Forelimb muscle (tissue), 1 donor: ENCODE data around the gene DDOST. TPM values are rescaled to one million over a fixed set of nuclear protein-coding genes. Genes with fewer than 3 reads are reported as not detected.

ENCODE experiments used
- DNase-seq: peaks from one replicate; pipeline ENCODE4 v3.0.0-alpha.2; 2013; ENCODE audit warnings: low read depth
- polyA plus RNA-seq: library from polyadenylated mRNA; unstranded; fragments of 120-200 nt; gene quantifications from one replicate; pipeline ENCODE4 v1.2.1, GENCODE V29; 2013; ENCODE audit not compliant: insufficient read length

DDOST gene
- 122 TPM for polyA plus RNA-seq

- peak; percentile 94 for DNase-seq
Measured at GRCh38 chr1:20661207-20662109, at the start of gene DDOST. Gene DDOST, minus strand, starts transcription at chr1:20661369. Its CDS starts 19 bp downstream, at chr1:20661350.

GRCh38 chr1:20710469-20711284, 49.5 kb upstream of the DDOST start:
- no peak for DNase-seq

GRCh38 chr1:20709868-20710267, 48.7 kb upstream of the DDOST start:
- DNase-seq = no peak

- DNase-seq = no peak
Measured at GRCh38 chr1:20708891-20709290, 47.7 kb upstream of the DDOST start.

GRCh38 chr1:20708057-20708456, 46.9 kb upstream of the DDOST start:
- DNase-seq = no peak

- DNase-seq = no peak
Measured at GRCh38 chr1:20706841-20707240, 45.7 kb upstream of the DDOST start.

GRCh38 chr1:20705203-20705755, 44.1 kb upstream of the DDOST start:
- DNase-seq = no peak

GRCh38 chr1:20704390-20705202, 43.4 kb upstream of the DDOST start:
- no peak for DNase-seq

GRCh38 chr1:20703124-20703756, 42.1 kb upstream of the DDOST start:
- no peak for DNase-seq

GRCh38 chr1:20702416-20702815, 41.2 kb upstream of the DDOST start:
- no peak for DNase-seq

- DNase-seq = no peak
Measured at GRCh38 chr1:20701847-20702246, 40.7 kb upstream of the DDOST start.

GRCh38 chr1:20701446-20701845, 40.3 kb upstream of the DDOST start:
- no peak for DNase-seq

- DNase-seq = no peak
Measured at GRCh38 chr1:20700636-20701215, 39.6 kb upstream of the DDOST start.

- no peak for DNase-seq
Measured at GRCh38 chr1:20699558-20699957, 38.4 kb upstream of the DDOST start.

- DNase-seq = no peak
Measured at GRCh38 chr1:20698195-20698910, 37.2 kb upstream of the DDOST start.

GRCh38 chr1:20697563-20697962, 36.4 kb upstream of the DDOST start:
- no peak for DNase-seq

- peak; percentile 43 for DNase-seq
Measured at GRCh38 chr1:20696397-20697333, 35.5 kb upstream of the DDOST start.

GRCh38 chr1:20695515-20695914, 34.3 kb upstream of the DDOST start:
- no peak for DNase-seq

GRCh38 chr1:20693623-20694022, 32.5 kb upstream of the DDOST start:
- DNase-seq = no peak
